SK-N-SH (cell line): ENCODE data around the gene KLHL26. TPM values are rescaled to one million over a fixed set of nuclear protein-coding genes. Genes with fewer than 3 reads are reported as not detected.

ENCODE experiments used
- CTCF ChIA-PET: fragments of 300-600, 350-600 bp; formaldehyde crosslinking; extraction: SDS; loops from one replicate; lab custom pipeline; 2021; lab: Yijun Ruan, JAX
- POLR2A ChIA-PET: fragments of 350-600 bp; sonication (Branson Sonifier 250); formaldehyde crosslinking; extraction: SDS; loops from one replicate; lab custom pipeline; 2020; ENCODE audit warnings: antibody characterized with exemption, inconsistent platforms; lab: Yijun Ruan, JAX
- DNase-seq: peaks from one replicate; pipeline ENCODE4 v3.0.0; 2012
- H2AFZ ChIP-seq: fragments of 200-600 bp; sonication (generic); 2 replicates; pipeline ENCODE4 v1.8.1; 2016; ENCODE audit warnings: antibody characterized with exemption, mild to moderate bottlenecking, low read depth
- H3F3A ChIP-seq: fragments of 200-600 bp; sonication (generic); replicated peaks from 2 replicates; pipeline ENCODE3; 2016; ENCODE audit warnings: antibody characterized with exemption, mild to moderate bottlenecking; ENCODE audit not compliant: insufficient read depth
- H3K27ac ChIP-seq, 2 experiments: fragments of 200-500 bp in 1 of 2; fragments of 200-600 bp in 1 of 2; sonication (Bioruptor generic) in 1 of 2; sonication (generic), shearing (Covaris generic) in 1 of 2; 2 replicates each; pipeline versions ENCODE4 v1.5.1 to v1.6.1; 2014 to 2016; ENCODE audit warnings: low read depth in 2 of 2, inconsistent platforms in 1 of 2, low read length in 1 of 2, mild to moderate bottlenecking in 1 of 2, mixed read lengths in 1 of 2
- H3K27me3 ChIP-seq: fragments of 200-600 bp; sonication (generic), shearing (Covaris generic); 2 replicates; pipeline ENCODE4 v1.6.1; 2016; ENCODE audit warnings: mixed run types; ENCODE audit not compliant: insufficient read depth
- H3K36me3 ChIP-seq, 2 experiments: fragments of 200-500 bp in 1 of 2; fragments of 200-600 bp in 1 of 2; sonication (Bioruptor generic) in 1 of 2; sonication (generic) in 1 of 2; replicated peaks in 1 of 2; 2 replicates each; pipeline versions ENCODE3 to v1.5.1; 2014 to 2016; ENCODE audit warnings: low read length in 1 of 2, mild to moderate bottlenecking in 1 of 2; ENCODE audit not compliant: insufficient read depth in 2 of 2, control insufficient read depth in 1 of 2
- H3K4me1 ChIP-seq, 2 experiments: fragments of 200-500 bp in 1 of 2; fragments of 200-600 bp in 1 of 2; sonication (Bioruptor generic) in 1 of 2; sonication (generic), shearing (Covaris generic) in 1 of 2; 2 replicates each; pipeline versions ENCODE4 v1.5.1 to v1.6.1; 2014 to 2016; ENCODE audit warnings: low read depth in 1 of 2, low read length in 1 of 2, mixed run types in 1 of 2; ENCODE audit not compliant: insufficient read depth in 2 of 2, control insufficient read depth in 1 of 2
- H3K4me2 ChIP-seq: fragments of 200-600 bp; sonication (generic), shearing (Covaris generic); 2 replicates; pipeline ENCODE4 v1.6.1; 2017; ENCODE audit warnings: mixed run types
- H3K4me3 ChIP-seq, 2 experiments: fragments of 200-500 bp in 1 of 2; fragments of 200-600 bp in 1 of 2; sonication (Bioruptor generic) in 1 of 2; sonication (generic), shearing (Covaris generic) in 1 of 2; 2 replicates each; pipeline versions ENCODE4 v1.5.1 to v1.8.1; 2014 to 2016; ENCODE audit warnings: low read depth in 2 of 2, inconsistent platforms in 1 of 2, low read length in 1 of 2, mild to moderate bottlenecking in 1 of 2, mixed read lengths in 1 of 2, moderate library complexity in 1 of 2
- H3K79me2 ChIP-seq: fragments of 200-600 bp; sonication (generic); 2 replicates; pipeline ENCODE4 v1.8.1; 2017; ENCODE audit warnings: mild to moderate bottlenecking; ENCODE audit not compliant: insufficient read depth
- H3K9ac ChIP-seq: fragments of 200-600 bp; sonication (generic); 2 replicates; pipeline ENCODE4 v1.6.1; 2017; ENCODE audit warnings: mixed run types
- H3K9me2 ChIP-seq: fragments of 200-600 bp; sonication (generic); 2 replicates; pipeline ENCODE4 v1.6.1; 2017; ENCODE audit warnings: mixed run types
- H3K9me3 ChIP-seq: fragments of 200-600 bp; sonication (generic); 2 replicates; pipeline ENCODE4 v1.6.1; 2017; ENCODE audit warnings: mixed run types, mild to moderate bottlenecking, moderate library complexity
- H4K20me1 ChIP-seq: fragments of 200-600 bp; sonication (generic); 2 replicates; pipeline ENCODE4 v1.6.1; 2017; ENCODE audit warnings: mild to moderate bottlenecking, mixed run types; ENCODE audit not compliant: insufficient read depth
- CHD2 ChIP-seq: fragments of 150-350 bp; IDR thresholded peaks from 2 replicates; pipeline ENCODE4 v1.6.1; 2018; ENCODE audit warnings: low read length; ENCODE audit not compliant: partially characterized antibody
- ELF1 ChIP-seq: IDR thresholded peaks from 2 replicates; pipeline ENCODE4 v1.4.0; 2012
- EP300 ChIP-seq, 2 experiments: IDR thresholded peaks; 2 replicates each; pipeline versions ENCODE4 v1.4.0 to v1.6.1; 2012; ENCODE audit warnings: borderline replicate concordance in 1 of 2, low read depth in 1 of 2, low read length in 1 of 2
- FOSL2 ChIP-seq: IDR thresholded peaks from 2 replicates; pipeline ENCODE4 v1.4.0; 2012; ENCODE audit warnings: low read depth, mild to moderate bottlenecking, moderate library complexity, borderline replicate concordance
- GABPA ChIP-seq: IDR thresholded peaks from 2 replicates; pipeline ENCODE4 v1.4.0; 2012; ENCODE audit warnings: low read depth, mild to moderate bottlenecking
- GATA2 ChIP-seq: sonication (generic); formaldehyde crosslinking; IDR thresholded peaks from 2 replicates; pipeline ENCODE4 v1.5.0; 2020; ENCODE audit warnings: mild to moderate bottlenecking, missing genetic modification reagents
- IRF3 ChIP-seq: fragments of 150-350 bp; IDR thresholded peaks from 2 replicates; pipeline ENCODE4 v1.6.1; 2016; ENCODE audit warnings: mild to moderate bottlenecking, low read depth, low read length
- JUND ChIP-seq: IDR thresholded peaks from 2 replicates; pipeline ENCODE4 v1.4.0; 2012
- MAX ChIP-seq: IDR thresholded peaks from 2 replicates; pipeline ENCODE4 v1.4.0; 2012; ENCODE audit warnings: low read depth
- NRF1 ChIP-seq: IDR thresholded peaks from 2 replicates; pipeline ENCODE4 v1.6.1; 2012; ENCODE audit warnings: low read depth, mild to moderate bottlenecking, low read length
- PBX3 ChIP-seq: IDR thresholded peaks from 2 replicates; pipeline ENCODE4; 2012
- POLR2AphosphoS5 ChIP-seq: IDR thresholded peaks from 2 replicates; pipeline ENCODE4 v1.6.1; 2012; ENCODE audit warnings: low read depth, low read length
- RCOR1 ChIP-seq: fragments of 150-350 bp; IDR thresholded peaks from 2 replicates; pipeline ENCODE4 v1.6.1; 2017; ENCODE audit warnings: antibody characterized with exemption, low read length
- REST ChIP-seq: IDR thresholded peaks from 2 replicates; pipeline ENCODE4 v1.6.1; 2012; ENCODE audit warnings: mild to moderate bottlenecking, low read depth, low read length, moderate library complexity
- RFX5 ChIP-seq: IDR thresholded peaks from 2 replicates; pipeline ENCODE4 v1.6.1; 2012; ENCODE audit warnings: mild to moderate bottlenecking, improper control_type of control experiment, low read length
- SMC3 ChIP-seq: IDR thresholded peaks from 2 replicates; pipeline ENCODE4 v1.6.1; 2012; ENCODE audit warnings: low read depth, low read length, improper control_type of control experiment
- TAF1 ChIP-seq: IDR thresholded peaks from 2 replicates; pipeline ENCODE4 v1.6.1; 2012; ENCODE audit warnings: low read depth, mild to moderate bottlenecking, low read length, moderate library complexity, borderline replicate concordance
- TCF12 ChIP-seq: IDR thresholded peaks from 2 replicates; pipeline ENCODE4 v1.4.0; 2012
- WGBS: methylation state at CpG from one replicate; pipeline ENCODE4 v1.1.6; 2017; ENCODE audit warnings: low lambda C conversion rate; 5-methylcytosine and 5-hydroxymethylcytosine counted together
- polyA plus RNA-seq, 3 experiments: library from polyadenylated mRNA; depleted of rRNA; stranded (reverse); fragments of >200 nt; gene quantifications; 2 replicates each; pipeline ENCODE4 v1.2.3, GENCODE V29; 2012

The KLHL26 gene
- polyA plus RNA-seq, 1 of the 3 experiments (the other 2 are of a cell fraction) = 4.6 TPM

- H3K9ac ChIP-seq = no peak overlapping the region
- peaks cover 16% of the 10 kb centered on the region for H3K27me3 ChIP-seq
- H3K79me2 ChIP-seq = no peaks in the 10 kb centered on the region
- peak; percentile 12 for DNase-seq
- peaks cover 15% of the 10 kb centered on the region for H3F3A ChIP-seq
- H3K4me3 ChIP-seq = no peak overlapping the region
- TF ChIP-seq GATA2 (no peak), RCOR1 (no peak), FOSL2 (no peak), ELF1 (no peak), TCF12 (no peak), NRF1 (no peak), JUND (no peak), EP300 (IDR thresholded peaks at IDR 0.05; ENCODE audit: borderline replicate concordance in 1 of 2, low read depth in 1 of 2, low read length in 1 of 2) (no peak), PBX3 (no peak), IRF3 (no peak), CHD2 (no peak), MAX (no peak), TAF1 (no peak), RFX5 (no peak), REST (no peak), GABPA (no peak), SMC3 (no peak), POLR2AphosphoS5 (no peak)
- POLR2A ChIA-PET = no interaction called here
- H2AFZ ChIP-seq = no peak overlapping the region
- no peaks in the 10 kb centered on the region for H3K9me2 ChIP-seq
- peaks cover 0 to 10% of the 10 kb centered on the region in 2 experiments; a peak in 2 of 4 replicates for H3K4me1 ChIP-seq
- 98% methylated on average over 4 of the region's 4 CpGs for WGBS
- CTCF ChIA-PET = interaction anchor here (1.7 to 2.2 kb wide), 2 partner anchors 11 to 246 kb away, joined by 5 to 9 read pairs; partner anchors contain the start of gene TMEM59L
- H4K20me1 ChIP-seq = no peaks in the 10 kb centered on the region
- no peak overlapping the region for H3K4me2 ChIP-seq
- H3K36me3 ChIP-seq = no peaks in the 10 kb centered on the region
- H3K27ac ChIP-seq = no peak overlapping the region
- no peaks in the 10 kb centered on the region for H3K9me3 ChIP-seq
Measured at GRCh38 chr19:18601875-18602274, 35.0 kb upstream of the KLHL26 start.
